Thyroid gland (tissue), 4 donors: ENCODE data around the gene CAMK1.

Experiments used
- CTCF ChIP-seq, 6 experiments: fragments of 200-600 bp in 3 of 6; fragments of 450-650 bp in 3 of 6; sonication (generic) in 3 of 6; IDR thresholded peaks; one replicate each; pipeline ENCODE4 v1.5.1; 2016 to 2019; ENCODE audit warnings: antibody characterized with exemption in 6 of 6, mild to moderate bottlenecking in 2 of 6, inconsistent platforms in 1 of 6, moderate library complexity in 1 of 6
- POLR2A ChIP-seq, 2 donors: fragments of 450-650 bp; IDR thresholded peaks; one replicate each; pipeline ENCODE4 v1.6.1; 2017; ENCODE audit warnings: antibody characterized with exemption in 2 of 2, mild to moderate bottlenecking in 2 of 2, moderate library complexity in 1 of 2

- TF ChIP-seq CTCF (IDR thresholded peaks at IDR 0.05) (peak in 1 of 6 experiments; percentile 5), POLR2A (IDR thresholded peaks at IDR 0.05) (peak in 1 of 2 donors; percentile 72)
Observed at GRCh38 chr3:9809615-9810432, 40.1 kb upstream of the CAMK1 start, which contains the start of gene TTLL3.
